GM12878 (cell line): ENCODE data around the gene MGLL. TPM values are rescaled to one million over a fixed set of nuclear protein-coding genes. Genes with fewer than 3 reads are reported as not detected.

Source experiments
- ATAC-seq: fragments of 200-7000 bp; cut with Tn5 transposase; 3 replicates; pipeline ENCODE4 v1.9.1; 2020; ENCODE audit warnings: mild to moderate bottlenecking, moderate library complexity
- BruUV-seq: library from RNA; stranded (reverse); fragments of 400-500 nt; replicated peaks from 2 replicates; lab custom pipeline; 2021; lab: Mats Ljungman, UMichigan
- CTCF ChIA-PET: fragments of 300-600 bp; sonication (Branson Sonifier 250); formaldehyde crosslinking; extraction: SDS; loops from one replicate; lab custom pipeline; 2021; ENCODE audit warnings: inconsistent platforms; lab: Yijun Ruan, JAX
- POLR2A ChIA-PET: fragments of 350-600 bp; formaldehyde crosslinking; extraction: SDS; loops from one replicate; lab custom pipeline; 2021; ENCODE audit warnings: inconsistent platforms; lab: Charles Lee
- RAD21 ChIA-PET: fragments of 300-600 bp; sonication (Branson Sonifier 250); formaldehyde crosslinking; loops from one replicate; lab custom pipeline; 2023; ENCODE audit warnings: antibody characterized with exemption; ENCODE audit not compliant: unreplicated experiment; lab: Charles Lee
- SMC1A ChIA-PET: fragments of 300-600 bp; sonication (Branson Sonifier 250); formaldehyde crosslinking; loops from one replicate; lab custom pipeline; 2023; ENCODE audit not compliant: unreplicated experiment, uncharacterized antibody; lab: Charles Lee
- DNase-seq: peaks from one replicate; pipeline ENCODE4 v3.0.0-alpha.2; 2011; ENCODE audit warnings: low read depth, low spot score
- FAIRE-seq: peaks from 3 replicates; lab custom pipeline; 2011; peaks lifted over from hg19 to GRCh38; lab: Jason Lieb, UNC
- H2AFZ ChIP-seq: 2 replicates; pipeline ENCODE4 v1.6.0; 2011; ENCODE audit warnings: low read depth, low read length, control low read depth; ENCODE audit not compliant: control insufficient read depth
- H3K27ac ChIP-seq: 2 replicates; pipeline ENCODE4 v1.5.1; 2011; ENCODE audit warnings: control low read depth; ENCODE audit not compliant: control insufficient read depth, insufficient read depth
- H3K27me3 ChIP-seq, 2 experiments: replicated peaks in 1 of 2; 2 replicates each; pipeline versions ENCODE4 v1.6.0 to v1.6.1; 2011; ENCODE audit warnings: low read length in 1 of 2; ENCODE audit not compliant: control insufficient read depth in 2 of 2, insufficient read depth in 2 of 2
- H3K36me3 ChIP-seq, 2 experiments: 2 replicates each; pipeline ENCODE4 v1.5.1; 2011; ENCODE audit warnings: low read length in 1 of 2; ENCODE audit not compliant: control insufficient read depth in 2 of 2, insufficient read depth in 2 of 2
- H3K4me1 ChIP-seq: 2 replicates; pipeline ENCODE4 v1.6.1; 2011; ENCODE audit warnings: mild to moderate bottlenecking, low read length, moderate library complexity, mixed read lengths; ENCODE audit not compliant: control insufficient read depth, insufficient read depth
- H3K4me2 ChIP-seq: 2 replicates; pipeline ENCODE4 v1.6.0; 2011; ENCODE audit warnings: control low read depth; ENCODE audit not compliant: control insufficient read depth, insufficient read depth
- H3K4me3 ChIP-seq: fragments of 200-600 bp; sonication (generic); 2 replicates; pipeline ENCODE4 v1.5.1; 2016
- H3K79me2 ChIP-seq: 2 replicates; pipeline ENCODE4 v1.6.0; 2011; ENCODE audit warnings: low read length; ENCODE audit not compliant: control insufficient read depth, insufficient read depth
- H3K9ac ChIP-seq: 2 replicates; pipeline ENCODE4 v1.8.0; 2011; ENCODE audit warnings: low read length, control low read depth, mixed read lengths; ENCODE audit not compliant: control insufficient read depth, insufficient read depth
- H3K9me3 ChIP-seq: replicated peaks from 3 replicates; pipeline ENCODE4 v1.5.1; 2011; ENCODE audit warnings: mild to moderate bottlenecking, low read length; ENCODE audit not compliant: control insufficient read depth, insufficient read depth
- H4K20me1 ChIP-seq: 2 replicates; pipeline ENCODE4 v1.6.0; 2011; ENCODE audit not compliant: control insufficient read depth, insufficient read depth
- GATAD2B ChIP-seq: fragments of 450-650 bp; conservative IDR thresholded peaks from 2 replicates; pipeline ENCODE4 v1.6.1; 2017; ENCODE audit warnings: low read depth, mild to moderate bottlenecking, moderate library complexity
- HCFC1 ChIP-seq: fragments of 150-350 bp; IDR thresholded peaks from 2 replicates; pipeline ENCODE4 v1.6.1; 2014; ENCODE audit warnings: low read length
- NBN ChIP-seq: fragments of 450-650 bp; IDR thresholded peaks from 2 replicates; pipeline ENCODE4 v1.6.1; 2016
- RAD51 ChIP-seq: fragments of 450-650 bp; IDR thresholded peaks from 2 replicates; pipeline ENCODE4 v1.6.1; 2016; ENCODE audit warnings: moderate library complexity, mild to moderate bottlenecking, inconsistent platforms
- SMAD5 ChIP-seq: IDR thresholded peaks from 2 replicates; pipeline ENCODE4 v1.6.1; 2016; ENCODE audit warnings: antibody characterized with exemption, low read depth
- STAT3 ChIP-seq: IDR thresholded peaks from 2 replicates; pipeline ENCODE4 v1.6.1; 2011; ENCODE audit warnings: low read depth, low read length, improper control_type of control experiment
- SUPT20H ChIP-seq: IDR thresholded peaks from 2 replicates; pipeline ENCODE4 v1.6.1; 2011; ENCODE audit warnings: low read depth, mild to moderate bottlenecking, low read length, moderate library complexity, borderline replicate concordance; ENCODE audit not compliant: control insufficient read depth
- TBL1XR1 ChIP-seq: IDR thresholded peaks from 2 replicates; pipeline ENCODE4 v1.6.1; 2012; ENCODE audit warnings: low read depth, low read length, improper control_type of control experiment
- YY1 ChIP-seq: IDR thresholded peaks from 2 replicates; pipeline ENCODE4 v1.6.1; 2011; ENCODE audit warnings: low read depth, mild to moderate bottlenecking, low read length
- ZNF24 ChIP-seq: fragments of 450-650 bp; IDR thresholded peaks from 2 replicates; pipeline ENCODE4 v1.6.1; 2017; ENCODE audit warnings: antibody characterized with exemption, mild to moderate bottlenecking
- ZNF274 ChIP-seq: IDR thresholded peaks from one replicate; pipeline ENCODE4 v1.8.0; 2011; ENCODE audit not compliant: insufficient read length, insufficient read depth
- ZSCAN29 ChIP-seq: fragments of 450-650 bp; IDR thresholded peaks from 2 replicates; pipeline ENCODE4 v1.6.1; 2017; ENCODE audit warnings: mild to moderate bottlenecking, moderate library complexity
- in situ Hi-C: fragments of 300-500 bp; cut with MboI; formaldehyde crosslinking; loops from 9 replicates; pipeline ENCODE4 v1.14.3; 2018; ENCODE audit warnings: mixed read lengths
- intact Hi-C: fragments of 100-400 bp; cut with micrococcal nuclease; formaldehyde crosslinking; loops from one replicate; pipeline ENCODE4 v1.14.2; 2022; ENCODE audit not compliant: unreplicated experiment
- polyA plus RNA-seq, 11 experiments: library from polyadenylated mRNA; depleted of rRNA in 4 of 11; unstranded in 6 of 11; stranded (reverse) in 5 of 11; fragments of >200 nt; fragmentation: Nextera tagmentation in 4 of 11; fragmentation: Illumina TruSeq in 1 of 11; extraction: Ambion mirVana in 4 of 11; extraction: Trizol in 1 of 11; gene quantifications; 1 replicate in 1 of 11; 2 replicates in 10 of 11; pipeline versions ENCODE4 v1.2.1 to v1.2.3, GENCODE V29; 2011 to 2016; ENCODE audit warnings: inconsistent platforms in 2 of 11, missing spikeins in 2 of 11, low read depth in 1 of 11
- total RNA-seq, 4 experiments: library from RNA; depleted of rRNA in 3 of 4; stranded (reverse); fragments of >200 nt in 3 of 4; fragmentation: Illumina TruSeq in 1 of 4; extraction: Trizol in 1 of 4; gene quantifications; 2 replicates each; pipeline versions ENCODE4 v1.2.1 to v1.2.3, GENCODE V29; 2013 to 2021

Gene MGLL
- total and polyA plus RNA-seq, 10 of the 15 experiments (the other 5 are each of a cell fraction or from before 2014, with no cell fraction given) = 44.9 to 177 (median 72.9) TPM

DNA sequence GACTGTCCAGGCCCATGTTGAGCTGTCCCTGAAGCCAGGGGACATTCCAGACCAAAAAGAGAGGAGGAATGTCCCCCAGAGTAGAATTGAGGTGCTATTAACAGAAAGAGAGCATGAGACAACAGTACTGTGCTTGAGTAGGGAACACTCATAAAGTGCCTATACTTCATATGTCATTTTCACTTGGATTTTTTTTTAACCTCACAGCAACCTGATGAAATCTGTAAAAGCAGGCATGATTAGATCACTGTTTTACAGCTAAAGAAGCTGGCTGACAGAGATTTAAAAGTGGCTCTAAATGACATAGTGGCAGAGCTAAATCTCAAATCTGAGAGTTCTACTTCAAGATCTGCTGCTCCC, 174.5 kb downstream of the MGLL start:
- ChIA-PET POLR2A (no interaction called here), RAD21 (interaction anchor here (1.4 to 2.0 kb wide), 3 partner anchors 12 to 143 kb away, joined by 3 to 8 read pairs (median 4); no protein-coding TSS in a partner anchor), CTCF (interaction anchor here (0.7 to 4.1 kb wide), 8 partner anchors 48 to 325 kb away, joined by 3 to 19 read pairs (median 8); no protein-coding TSS in a partner anchor)
- H3K4me1 ChIP-seq = peaks cover 3% of the 10 kb centered on the region; the same call in 1 of the 2 replicates
- no peaks in the 10 kb centered on the region for H4K20me1 ChIP-seq
- DNase-seq (no peak), ATAC-seq (no peak)
- no peaks in the 10 kb centered on the region; a peak in 1 of 4 replicates for H3K27me3 ChIP-seq
- no peak overlapping the region for H3K4me2 ChIP-seq
- no peaks in the 10 kb centered on the region for H3K36me3 ChIP-seq
- in situ Hi-C loops (no loop called here), intact Hi-C loops (no loop called here)
- H3K9me3 ChIP-seq = no peaks in the 10 kb centered on the region
- H2AFZ ChIP-seq = no peak overlapping the region
- no TSS peak for BruUV-seq
- no peak overlapping the region for H3K27ac ChIP-seq
- no peak overlapping the region for H3K4me3 ChIP-seq
- H3K79me2 ChIP-seq = no peaks in the 10 kb centered on the region
- TF ChIP-seq SMAD5 = no peak
- TF ChIP-seq GATAD2B = no peak
- no peak for TF ChIP-seq SUPT20H
- no peak for TF ChIP-seq ZSCAN29
- no peak for TF ChIP-seq TBL1XR1
- no peak for TF ChIP-seq ZNF274
- TF ChIP-seq STAT3 = no peak
- TF ChIP-seq NBN = no peak
- no peak for TF ChIP-seq RAD51
- TF ChIP-seq ZNF24 = no peak
- no peak for TF ChIP-seq HCFC1
- TF ChIP-seq YY1 = no peak
- TF ChIP-seq, all 136 proteins: peak for 0
- FAIRE-seq = no peak
- SMC1A ChIA-PET = interaction anchor here (1.0 to 2.4 kb wide), 6 partner anchors 11 to 323 kb away, joined by 3 to 7 read pairs (median 4); no protein-coding TSS in a partner anchor
- H3K9ac ChIP-seq = no peak overlapping the region
